Trophoblast cell (in vitro differentiated cells and primary cell): Measurements from ENCODE around the gene NYNRIN.

Experiments used
- DNase-seq, 2 donors: peaks; one replicate each; pipeline ENCODE4 v3.0.0-alpha.2; 2016
- H2AFZ ChIP-seq: 2 replicates; pipeline ENCODE4 v1.6.1; 2013; ENCODE audit warnings: low read length, moderate library complexity, mild to moderate bottlenecking; ENCODE audit not compliant: insufficient read depth, poor library complexity
- H2AK5ac ChIP-seq: 2 replicates; pipeline ENCODE4 v1.6.1; 2013; ENCODE audit warnings: mild to moderate bottlenecking, low read length
- H2BK120ac ChIP-seq: 2 replicates; pipeline ENCODE4 v1.6.1; 2013; ENCODE audit warnings: low read length, mild to moderate bottlenecking, moderate library complexity; ENCODE audit not compliant: insufficient read depth, poor library complexity
- H2BK12ac ChIP-seq: 2 replicates; pipeline ENCODE4 v1.6.1; 2013; ENCODE audit warnings: mild to moderate bottlenecking, low read length, moderate library complexity
- H2BK5ac ChIP-seq: 2 replicates; pipeline ENCODE4 v1.6.1; 2013; ENCODE audit warnings: low read length, low read depth, moderate library complexity, mild to moderate bottlenecking; ENCODE audit not compliant: poor library complexity
- H3K14ac ChIP-seq: 2 replicates; pipeline ENCODE4 v1.6.1; 2013; ENCODE audit warnings: mild to moderate bottlenecking, low read length
- H3K18ac ChIP-seq: 2 replicates; pipeline ENCODE4 v1.6.1; 2013; ENCODE audit warnings: mild to moderate bottlenecking, low read length
- H3K23ac ChIP-seq: 2 replicates; pipeline ENCODE4 v1.6.1; 2013; ENCODE audit warnings: low read length
- H3K27ac ChIP-seq: 2 replicates; pipeline ENCODE4 v1.5.1; 2013; ENCODE audit warnings: low read depth, mild to moderate bottlenecking, inconsistent platforms, low read length, moderate library complexity
- H3K27me3 ChIP-seq: 2 replicates; pipeline ENCODE4 v1.6.1; 2013; ENCODE audit warnings: inconsistent platforms, mild to moderate bottlenecking, low read length, moderate library complexity; ENCODE audit not compliant: insufficient read depth
- H3K36me3 ChIP-seq, 2 experiments: 1 replicate in 1 of 2; 2 replicates in 1 of 2; pipeline ENCODE4 v1.6.1; 2013; ENCODE audit warnings: low read length in 2 of 2, mild to moderate bottlenecking in 2 of 2, moderate library complexity in 1 of 2; ENCODE audit not compliant: insufficient read depth in 2 of 2, control insufficient read depth in 1 of 2
- H3K4ac ChIP-seq: 2 replicates; pipeline ENCODE4 v1.6.1; 2013; ENCODE audit warnings: low read depth, mild to moderate bottlenecking, low read length, moderate library complexity
- H3K4me1 ChIP-seq, 2 experiments: 1 replicate in 1 of 2; 2 replicates in 1 of 2; pipeline ENCODE4 v1.6.1; 2013; ENCODE audit warnings: low read length in 2 of 2, mild to moderate bottlenecking in 2 of 2, moderate library complexity in 1 of 2; ENCODE audit not compliant: insufficient read depth in 2 of 2, control insufficient read depth in 1 of 2
- H3K4me2 ChIP-seq: 2 replicates; pipeline ENCODE4 v1.6.1; 2013; ENCODE audit warnings: inconsistent platforms, mild to moderate bottlenecking, low read length, moderate library complexity
- H3K4me3 ChIP-seq: 2 replicates; pipeline ENCODE4 v1.5.1; 2013; ENCODE audit warnings: mild to moderate bottlenecking, low read depth, low read length, inconsistent platforms
- H3K79me1 ChIP-seq: one replicate; pipeline ENCODE4 v1.6.1; 2013; ENCODE audit warnings: low read length
- H3K79me2 ChIP-seq: 2 replicates; pipeline ENCODE4 v1.6.1; 2013; ENCODE audit warnings: low read length, mild to moderate bottlenecking; ENCODE audit not compliant: control insufficient read depth, insufficient read depth, poor library complexity
- H3K9ac ChIP-seq: 2 replicates; pipeline ENCODE4 v1.6.1; 2013; ENCODE audit warnings: mild to moderate bottlenecking, low read length
- H3K9me3 ChIP-seq: 2 replicates; pipeline ENCODE4 v1.6.1; 2013; ENCODE audit warnings: low read depth, mild to moderate bottlenecking, control low read depth, inconsistent platforms, low read length; ENCODE audit not compliant: insufficient read depth
- H4K12ac ChIP-seq: 2 replicates; pipeline ENCODE4 v1.6.1; 2013; ENCODE audit warnings: low read depth, mild to moderate bottlenecking, low read length, moderate library complexity
- H4K8ac ChIP-seq: 2 replicates; pipeline ENCODE4 v1.6.1; 2013; ENCODE audit warnings: low read depth, mild to moderate bottlenecking, low read length, moderate library complexity
- H4K91ac ChIP-seq: one replicate; pipeline ENCODE4 v1.6.1; 2013; ENCODE audit warnings: low read depth, mild to moderate bottlenecking, low read length, moderate library complexity
- WGBS: extraction: QIAGEN DNeasy Blood & Tissue Kit; methylation state at CpG from one replicate; pipeline ENCODE4 v1.1.7; 2013; ENCODE audit warnings: missing lambda C conversion rate; ENCODE audit not compliant: insufficient read length, insufficient coverage; ENCODE audit errors: extremely low coverage; 5-methylcytosine and 5-hydroxymethylcytosine counted together

The NYNRIN gene

DNA sequence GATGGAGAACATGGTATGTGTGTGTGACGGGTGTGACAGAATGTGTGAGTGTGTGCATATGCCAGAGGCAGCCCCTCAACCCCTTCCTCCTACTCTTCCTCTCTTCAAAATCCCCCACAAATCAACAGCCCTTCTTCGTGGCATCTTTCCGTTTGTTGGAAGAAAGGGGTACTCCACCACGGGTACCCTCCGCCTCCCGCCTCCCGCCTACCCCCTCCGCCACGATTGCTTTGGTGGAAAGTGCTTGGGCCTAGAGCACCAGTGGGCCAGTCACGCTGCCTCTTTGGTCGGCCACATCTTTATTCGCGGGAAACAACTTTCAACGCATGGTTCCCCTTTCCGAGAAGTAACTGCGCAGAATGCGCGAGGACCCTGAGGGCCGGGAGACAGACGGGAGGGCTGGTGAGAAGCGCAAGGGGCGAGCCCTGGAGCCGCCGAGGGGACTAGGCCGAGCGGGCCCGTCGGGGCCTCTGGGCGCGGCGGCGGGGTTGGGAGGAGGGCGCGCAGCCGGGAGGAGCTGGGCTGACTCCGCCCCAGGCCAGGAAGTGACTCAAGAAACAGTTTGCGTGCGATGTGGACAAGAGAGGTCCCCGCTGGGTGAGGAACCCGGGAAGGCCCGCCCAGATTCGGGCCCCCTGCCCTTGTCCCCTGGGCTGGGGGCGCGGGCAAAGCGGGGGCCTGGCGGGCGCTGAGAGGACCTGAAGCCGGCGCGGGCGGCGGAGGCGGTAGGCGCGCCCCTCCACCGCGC is 30.8 kb downstream of the NYNRIN start, which contains the start of the genes CBLN3 and KHNYN:
Gene CBLN3, minus strand, starts transcription at position 274 of the 748 bp plus-strand sequence. CDS start 614 bp downstream, outside the sequence.
Gene KHNYN, plus strand, starts transcription at position 560 of the 748 bp plus-strand sequence. CDS start 777 bp downstream, outside the sequence.
- Histone ChIP-seq H3K4me1 (peaks cover 10 to 18% of the 10 kb centered on the region in 2 experiments), H3K27ac (peak within 1 kb of the TSS; percentile 68), H2BK120ac (peak within 1 kb of the TSS; percentile 75), H3K9me3 (peaks cover 3% of the 10 kb centered on the region), H4K91ac (peak within 1 kb of the TSS; percentile 89), H3K36me3 (peaks cover 11 to 14% of the 10 kb centered on the region in 2 experiments), H3K79me2 (peaks cover 7% of the 10 kb centered on the region), H2AK5ac (peak within 1 kb of the TSS; percentile 75), H4K8ac (peak within 1 kb of the TSS; percentile 78), H3K23ac (no peak within 1 kb of the TSS), H3K4me3 (peak within 1 kb of the TSS; percentile 63), H3K79me1 (peaks cover 12% of the 10 kb centered on the region), H3K9ac (peak within 1 kb of the TSS; percentile 85), H4K12ac (peak within 1 kb of the TSS; percentile 82), H2AFZ (peak within 1 kb of the TSS; percentile 93), H3K4me2 (peak within 1 kb of the TSS; percentile 79), H2BK5ac (peak within 1 kb of the TSS; percentile 91), H3K4ac (peak within 1 kb of the TSS; percentile 37), H3K27me3 (no peaks in the 10 kb centered on the region), H3K14ac (peak within 1 kb of the TSS; percentile 90), H2BK12ac (peak within 1 kb of the TSS; percentile 47), H3K18ac (peak within 1 kb of the TSS; percentile 90)
- peak; percentile 76 to 88 for DNase-seq
- WGBS: no CpG with 5 or more reads among the region's 57 CpGs

DNA sequence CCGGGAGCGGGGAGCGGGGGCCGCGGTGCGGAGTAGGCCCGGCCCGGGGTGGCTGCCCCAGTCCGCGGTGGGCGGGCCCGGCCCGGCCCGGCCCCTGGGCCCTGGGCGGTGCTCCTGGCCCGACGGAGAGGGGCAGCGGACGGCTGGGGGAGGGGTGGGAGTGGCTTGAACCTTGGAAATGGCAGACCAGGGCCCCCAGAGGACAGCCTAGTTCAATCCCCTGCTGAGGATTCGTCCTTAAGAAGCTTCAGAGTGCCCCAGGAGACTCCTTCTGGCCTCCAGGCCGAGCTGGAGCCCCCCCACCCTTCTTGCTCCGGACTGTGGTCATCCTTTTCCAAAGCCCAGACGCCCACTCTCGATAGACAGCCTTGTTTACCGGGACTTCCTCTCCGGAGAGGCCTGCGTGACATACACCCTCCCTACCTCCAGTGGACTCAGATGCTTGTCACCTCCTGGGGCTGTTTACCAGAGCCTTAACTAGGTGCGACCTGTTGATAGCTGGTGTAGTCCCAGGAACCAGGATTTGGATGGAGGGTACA is 31.4 kb downstream of the NYNRIN start:
- peak overlapping the region; percentile 29 for H2BK12ac ChIP-seq
- H3K4ac ChIP-seq: peak overlapping the region; percentile 37
- H2BK5ac ChIP-seq: peak overlapping the region; percentile 91
- H3K36me3 ChIP-seq: peaks cover 11 to 14% of the 10 kb centered on the region in 2 experiments
- DNase-seq: peak; percentile 54 to 68
- peak overlapping the region; percentile 79 for H3K4me2 ChIP-seq
- H3K9ac ChIP-seq: peak overlapping the region; percentile 85
- H4K8ac ChIP-seq: peak overlapping the region; percentile 78
- H3K79me2 ChIP-seq: peaks cover 7% of the 10 kb centered on the region
- H4K91ac ChIP-seq: peak overlapping the region; percentile 89
- peak overlapping the region; percentile 82 for H4K12ac ChIP-seq
- H3K14ac ChIP-seq: peak overlapping the region; percentile 90
- H3K18ac ChIP-seq: peak overlapping the region; percentile 90
- H2AFZ ChIP-seq: peak overlapping the region; percentile 79
- H3K27me3 ChIP-seq: no peaks in the 10 kb centered on the region
- H2AK5ac ChIP-seq: peak overlapping the region; percentile 75
- peak overlapping the region; percentile 68 for H3K27ac ChIP-seq
- no CpG with 5 or more reads among the region's 28 CpGs for WGBS
- peaks cover 12% of the 10 kb centered on the region for H3K79me1 ChIP-seq
- H3K4me1 ChIP-seq: peaks cover 10 to 18% of the 10 kb centered on the region in 2 experiments
- H3K4me3 ChIP-seq: peak overlapping the region; percentile 63
- H3K9me3 ChIP-seq: peaks cover 3% of the 10 kb centered on the region
- H3K23ac ChIP-seq: no peak overlapping the region
- peak overlapping the region; percentile 75 for H2BK120ac ChIP-seq

DNA sequence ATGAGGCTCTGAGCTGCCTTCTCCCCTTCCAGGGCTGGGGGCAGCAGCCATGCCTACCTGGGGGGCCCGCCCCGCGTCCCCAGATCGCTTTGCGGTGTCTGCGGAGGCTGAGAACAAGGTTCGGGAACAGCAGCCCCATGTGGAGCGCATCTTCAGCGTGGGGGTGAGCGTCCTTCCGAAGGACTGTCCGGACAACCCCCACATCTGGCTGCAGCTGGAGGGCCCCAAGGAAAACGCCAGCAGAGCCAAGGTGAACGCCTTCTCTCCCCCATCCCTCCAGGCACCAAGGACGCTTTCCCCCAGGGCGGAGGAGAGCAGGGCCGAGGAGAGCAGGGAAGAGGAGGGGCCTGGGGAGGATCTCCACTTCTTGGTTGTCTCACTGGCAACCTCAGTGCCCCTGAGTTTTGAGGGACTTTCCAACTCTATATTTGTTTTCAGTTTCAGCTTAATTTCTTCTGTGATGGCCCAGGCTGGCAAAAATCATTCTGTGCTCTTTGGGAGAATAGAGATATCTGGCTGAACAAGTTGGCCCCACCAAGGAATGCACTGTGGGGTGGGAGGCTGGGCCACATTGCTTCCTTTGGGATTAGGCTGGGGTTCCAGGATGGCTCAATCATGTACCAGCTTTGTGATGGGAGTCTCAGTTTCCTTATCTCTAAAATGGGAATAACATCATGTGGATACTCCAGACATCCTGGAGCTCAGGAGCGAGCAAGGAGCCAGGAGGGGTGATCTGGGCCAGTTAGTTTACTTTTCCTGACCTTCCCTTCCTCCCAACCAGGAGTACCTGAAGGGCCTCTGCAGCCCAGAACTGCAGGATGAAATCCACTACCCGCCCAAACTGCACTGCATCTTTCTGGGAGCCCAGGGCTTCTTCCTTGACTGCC is 32.1 kb downstream of the NYNRIN start:
- H2BK5ac ChIP-seq: peak overlapping the region; percentile 71
- H4K12ac ChIP-seq: peak overlapping the region; percentile 78
- H3K4ac ChIP-seq: peak overlapping the region; percentile 37
- H3K27ac ChIP-seq: peak overlapping the region; percentile 68
- peak overlapping the region; percentile 78 for H4K8ac ChIP-seq
- no peak overlapping the region for H3K23ac ChIP-seq
- H3K18ac ChIP-seq: peak overlapping the region; percentile 83
- peaks cover 7% of the 10 kb centered on the region for H3K79me2 ChIP-seq
- H4K91ac ChIP-seq: peak overlapping the region; percentile 89
- H3K9ac ChIP-seq: peak overlapping the region; percentile 10
- DNase-seq: peak; percentile 28 to 61
- H3K36me3 ChIP-seq: peaks cover 12 to 15% of the 10 kb centered on the region in 2 experiments
- H3K14ac ChIP-seq: peak overlapping the region; percentile 90
- H3K4me1 ChIP-seq: peaks cover 10 to 18% of the 10 kb centered on the region in 2 experiments
- H3K4me2 ChIP-seq: peak overlapping the region; percentile 79
- peaks cover 3% of the 10 kb centered on the region for H3K9me3 ChIP-seq
- H3K4me3 ChIP-seq: peak overlapping the region; percentile 63
- H2BK120ac ChIP-seq: peak overlapping the region; percentile 23
- no CpG with 5 or more reads among the region's 19 CpGs for WGBS
- H2AFZ ChIP-seq: peak overlapping the region; percentile 30
- H3K79me1 ChIP-seq: peaks cover 12% of the 10 kb centered on the region
- peak overlapping the region; percentile 47 for H2BK12ac ChIP-seq
- peak overlapping the region; percentile 75 for H2AK5ac ChIP-seq
- no peaks in the 10 kb centered on the region for H3K27me3 ChIP-seq
